RWPE2 (cell line): Measurements from ENCODE around the gene OR10A7.

Experiments used
- ATAC-seq: fragments of 200-7000 bp; cut with Tn5 transposase; 3 replicates; pipeline ENCODE4 v1.9.1; 2021; ENCODE audit warnings: low read depth
- DNase-seq: peaks from one replicate; pipeline ENCODE4 v3.0.0-alpha.2; 2020; ENCODE audit warnings: low spot score
- H3K27ac ChIP-seq: fragments of 450-650 bp; 2 replicates; pipeline ENCODE4 v1.5.1; 2017; ENCODE audit warnings: mild to moderate bottlenecking; ENCODE audit not compliant: poor library complexity, severe bottlenecking
- H3K27me3 ChIP-seq: fragments of 250-450 bp; sonication (Bioruptor Pico); 2 replicates; pipeline ENCODE4 v1.5.1; 2021; ENCODE audit warnings: mild to moderate bottlenecking, moderate library complexity; ENCODE audit not compliant: insufficient read depth, poor library complexity, severe bottlenecking
- H3K36me3 ChIP-seq: fragments of 250-450 bp; sonication (Bioruptor Pico); 2 replicates; pipeline ENCODE4 v1.5.1; 2020; ENCODE audit warnings: low read depth, mild to moderate bottlenecking, moderate library complexity
- H3K4me1 ChIP-seq: fragments of 250-450 bp; sonication (Bioruptor Pico); 2 replicates; pipeline ENCODE4 v1.5.1; 2021; ENCODE audit warnings: mild to moderate bottlenecking, moderate library complexity; ENCODE audit not compliant: insufficient read depth, poor library complexity, severe bottlenecking
- H3K4me3 ChIP-seq: fragments of 250-450 bp; sonication (Bioruptor Pico); 2 replicates; pipeline ENCODE4 v1.5.1; 2021; ENCODE audit warnings: mild to moderate bottlenecking, moderate library complexity; ENCODE audit not compliant: severe bottlenecking
- H3K9me3 ChIP-seq: fragments of 250-450 bp; sonication (Bioruptor Pico); 2 replicates; pipeline ENCODE4 v1.5.1; 2021; ENCODE audit warnings: mild to moderate bottlenecking, moderate library complexity; ENCODE audit not compliant: severe bottlenecking
- CTCF ChIP-seq: fragments of 450-650 bp; IDR thresholded peaks from one replicate; pipeline ENCODE4 v1.5.1; 2017; ENCODE audit warnings: mild to moderate bottlenecking, moderate library complexity; ENCODE audit not compliant: poor library complexity, severe bottlenecking

The OR10A7 gene

GRCh38 chr12:55244309-55244708 is 23.5 kb downstream of the OR10A7 start, which contains the start of gene OR6C74:
TSS of gene OR6C74 (plus strand) at chr12:55244609. CDS start at chr12:55247288, 2,679 bp downstream.
- H3K4me1 ChIP-seq, result no peaks in the 10 kb centered on the region
- no peaks in the 10 kb centered on the region for H3K9me3 ChIP-seq
- DNase-seq, result no peak
- TF ChIP-seq CTCF, result no peak
- peaks cover 28% of the 10 kb centered on the region for H3K27me3 ChIP-seq
- ATAC-seq, result no peak
- H3K27ac ChIP-seq, result no peak within 1 kb of the TSS
- no peaks in the 10 kb centered on the region for H3K36me3 ChIP-seq
- H3K4me3 ChIP-seq, result no peak within 1 kb of the TSS

- H3K4me3 ChIP-seq, result no peak overlapping the region
- no peak for TF ChIP-seq CTCF
- no peak for DNase-seq
- no peaks in the 10 kb centered on the region for H3K36me3 ChIP-seq
- ATAC-seq, result no peak
- no peaks in the 10 kb centered on the region for H3K4me1 ChIP-seq
- no peak overlapping the region for H3K27ac ChIP-seq
- peaks cover 37% of the 10 kb centered on the region for H3K27me3 ChIP-seq
- no peaks in the 10 kb centered on the region for H3K9me3 ChIP-seq
These were observed 25.3 kb downstream of the OR10A7 start for GRCh38 chr12:55246159-55246558.

GRCh38 chr12:55250944-55251343 is 30.1 kb downstream of the OR10A7 start:
- no peaks in the 10 kb centered on the region for H3K9me3 ChIP-seq
- no peaks in the 10 kb centered on the region for H3K36me3 ChIP-seq
- H3K4me1 ChIP-seq, result no peaks in the 10 kb centered on the region
- no peak overlapping the region for H3K4me3 ChIP-seq
- no peak overlapping the region for H3K27ac ChIP-seq
- no peak for ATAC-seq
- TF ChIP-seq CTCF, result no peak
- DNase-seq, result no peak
- H3K27me3 ChIP-seq, result peaks cover 35% of the 10 kb centered on the region

- no peak for ATAC-seq
- H3K27me3 ChIP-seq, result peaks cover 16% of the 10 kb centered on the region
- H3K4me1 ChIP-seq, result no peaks in the 10 kb centered on the region
- H3K27ac ChIP-seq, result no peak overlapping the region
- H3K9me3 ChIP-seq, result no peaks in the 10 kb centered on the region
- H3K4me3 ChIP-seq, result no peak overlapping the region
- H3K36me3 ChIP-seq, result no peaks in the 10 kb centered on the region
- no peak for TF ChIP-seq CTCF
- no peak for DNase-seq
These were observed 32.5 kb downstream of the OR10A7 start for GRCh38 chr12:55253281-55253680.

- Histone ChIP-seq H3K9me3 (no peaks in the 10 kb centered on the region), H3K36me3 (no peaks in the 10 kb centered on the region), H3K27ac (no peak overlapping the region), H3K4me1 (no peaks in the 10 kb centered on the region), H3K27me3 (peaks cover 7% of the 10 kb centered on the region), H3K4me3 (no peak overlapping the region)
- ATAC-seq (no peak), DNase-seq (no peak)
- no peak for TF ChIP-seq CTCF
These were observed 36.0 kb downstream of the OR10A7 start for GRCh38 chr12:55256831-55257230.
